Caco-2 (cell line): ENCODE data around the gene ST6GAL2. TPM values are rescaled to one million over a fixed set of nuclear protein-coding genes. Genes with fewer than 3 reads are reported as not detected.

Source experiments
- BruUV-seq: library from RNA; stranded (reverse); fragments of 400-500 nt; replicated peaks from 2 replicates; lab custom pipeline; 2021; lab: Mats Ljungman, UMichigan
- CTCF ChIA-PET: fragments of 300-600 bp; sonication (Branson Sonifier 250); formaldehyde crosslinking; loops from one replicate; lab custom pipeline; 2022; ENCODE audit warnings: antibody characterized with exemption; lab: Charles Lee
- POLR2A ChIA-PET: fragments of 300-600 bp; sonication (Branson Sonifier 250); formaldehyde crosslinking; loops from one replicate; lab custom pipeline; 2022; ENCODE audit warnings: antibody characterized with exemption; lab: Charles Lee
- DNase-seq, 2 experiments: peaks; one replicate each; pipeline versions ENCODE4 v3.0.0 to v3.0.0-alpha.2; 2020 to 2022
- H3K27me3 ChIP-seq: replicated peaks from 2 replicates; pipeline ENCODE4 v1.6.0; 2011; ENCODE audit warnings: low read length; ENCODE audit not compliant: control insufficient read depth, insufficient read depth
- H3K36me3 ChIP-seq: 2 replicates; pipeline ENCODE4 v1.5.1; 2011; ENCODE audit warnings: low read length; ENCODE audit not compliant: control insufficient read depth, insufficient read depth
- H3K4me1 ChIP-seq: fragments of 250-450 bp; sonication (Bioruptor Pico); 2 replicates; pipeline ENCODE4 v1.5.1; 2020; ENCODE audit warnings: mild to moderate bottlenecking
- H3K4me3 ChIP-seq: 2 replicates; pipeline ENCODE4 v1.5.1; 2011; ENCODE audit warnings: low read depth, mild to moderate bottlenecking, control low read depth, low read length
- H3K9me3 ChIP-seq: fragments of 250-450 bp; sonication (Bioruptor Pico); 2 replicates; pipeline ENCODE4 v1.5.1; 2020; ENCODE audit warnings: mild to moderate bottlenecking, moderate library complexity
- H3K27ac Mint-ChIP-seq: one replicate; pipeline ENCODE4 v1.8.0; 2022; ENCODE audit warnings: mixed read lengths; ENCODE audit not compliant: unreplicated experiment
- H3K27me3 Mint-ChIP-seq: one replicate; pipeline ENCODE4 v1.8.0; 2022; ENCODE audit warnings: mixed read lengths; ENCODE audit not compliant: insufficient read depth, unreplicated experiment
- H3K36me3 Mint-ChIP-seq: one replicate; pipeline ENCODE4 v1.8.0; 2022; ENCODE audit warnings: mild to moderate bottlenecking, mixed read lengths; ENCODE audit not compliant: insufficient read depth, unreplicated experiment
- H3K4me1 Mint-ChIP-seq: one replicate; pipeline ENCODE4 v1.8.0; 2022; ENCODE audit warnings: low read depth, mixed read lengths; ENCODE audit not compliant: unreplicated experiment
- H3K4me3 Mint-ChIP-seq: one replicate; pipeline ENCODE4 v1.8.0; 2022; ENCODE audit warnings: mild to moderate bottlenecking, moderate library complexity, mixed read lengths; ENCODE audit not compliant: unreplicated experiment
- H3K9me3 Mint-ChIP-seq: one replicate; pipeline ENCODE4 v1.8.0; 2022; ENCODE audit warnings: mixed read lengths; ENCODE audit not compliant: unreplicated experiment
- intact Hi-C: fragments of 100-400 bp; cut with micrococcal nuclease; formaldehyde crosslinking; loops from one replicate; pipeline ENCODE4 v1.10.0; 2022; ENCODE audit not compliant: unreplicated experiment
- total RNA-seq: library from RNA; stranded (reverse); gene quantifications from 2 replicates; pipeline ENCODE4 v1.2.3, GENCODE V29; 2022
- TF ChIP-seq, protein P1 (sequence below), 2 experiments: fragments of 200-600 bp in 1 of 2; IDR thresholded peaks; 1 replicate in 1 of 2; 2 replicates in 1 of 2; pipeline versions ENCODE4 v1.5.1 to v1.8.0; 2011 to 2022; ENCODE audit warnings: antibody characterized with exemption in 1 of 2, control low read depth in 1 of 2, inconsistent platforms in 1 of 2, low read depth in 1 of 2, low read length in 1 of 2, mild to moderate bottlenecking in 1 of 2, moderate library complexity in 1 of 2; ENCODE audit not compliant: insufficient read depth in 1 of 2, severe bottlenecking in 1 of 2, unreplicated experiment in 1 of 2

ST6GAL2 gene
- total RNA-seq, 1 experiment from 2014 or later: not detected

DNA sequence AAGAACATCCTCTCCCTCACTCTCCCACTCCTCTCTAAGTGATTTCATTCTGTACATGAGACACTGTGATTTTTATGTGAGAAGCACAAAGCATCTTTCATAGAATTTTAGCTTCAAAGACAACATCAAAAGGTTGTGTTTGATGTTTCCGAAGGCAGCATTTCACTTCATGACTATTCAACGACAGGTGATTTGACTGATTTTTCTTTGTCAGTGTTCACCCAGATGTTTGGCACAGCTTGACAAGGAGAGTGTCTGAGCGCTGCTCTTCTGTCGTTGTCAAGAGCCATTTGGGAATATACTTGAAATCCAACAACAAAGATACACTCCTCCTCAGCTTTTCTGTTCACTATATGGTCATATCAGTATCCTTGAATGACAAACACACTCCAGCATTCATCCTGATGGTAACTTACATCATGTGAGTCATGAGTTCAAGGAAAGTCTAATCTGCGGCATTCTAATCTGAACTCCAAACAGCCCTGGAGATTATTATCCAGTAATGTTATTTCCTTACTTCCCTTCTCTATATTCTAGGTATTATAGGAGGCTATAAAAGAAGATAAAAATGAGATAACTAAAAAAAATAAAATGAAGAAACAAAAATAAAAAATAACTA is 45.9 kb upstream of the ST6GAL2 start:
- Mint-ChIP-seq H3K36me3 (no peaks in the 10 kb centered on the region), H3K27ac (no peak overlapping the region), H3K27me3 (peaks cover 2% of the 10 kb centered on the region), H3K4me3 (no peak overlapping the region), H3K9me3 (peaks cover 18% of the 10 kb centered on the region), H3K4me1 (no peaks in the 10 kb centered on the region)
- no TSS peak for BruUV-seq
- ChIA-PET CTCF (no interaction called here), POLR2A (no interaction called here)
- Histone ChIP-seq H3K4me1 (no peaks in the 10 kb centered on the region), H3K27me3 (no peaks in the 10 kb centered on the region), H3K36me3 (no peaks in the 10 kb centered on the region), H3K9me3 (no peaks in the 10 kb centered on the region), H3K4me3 (no peak overlapping the region)
- intact Hi-C loops: no loop called here
- TF ChIP-seq, protein P1, sequence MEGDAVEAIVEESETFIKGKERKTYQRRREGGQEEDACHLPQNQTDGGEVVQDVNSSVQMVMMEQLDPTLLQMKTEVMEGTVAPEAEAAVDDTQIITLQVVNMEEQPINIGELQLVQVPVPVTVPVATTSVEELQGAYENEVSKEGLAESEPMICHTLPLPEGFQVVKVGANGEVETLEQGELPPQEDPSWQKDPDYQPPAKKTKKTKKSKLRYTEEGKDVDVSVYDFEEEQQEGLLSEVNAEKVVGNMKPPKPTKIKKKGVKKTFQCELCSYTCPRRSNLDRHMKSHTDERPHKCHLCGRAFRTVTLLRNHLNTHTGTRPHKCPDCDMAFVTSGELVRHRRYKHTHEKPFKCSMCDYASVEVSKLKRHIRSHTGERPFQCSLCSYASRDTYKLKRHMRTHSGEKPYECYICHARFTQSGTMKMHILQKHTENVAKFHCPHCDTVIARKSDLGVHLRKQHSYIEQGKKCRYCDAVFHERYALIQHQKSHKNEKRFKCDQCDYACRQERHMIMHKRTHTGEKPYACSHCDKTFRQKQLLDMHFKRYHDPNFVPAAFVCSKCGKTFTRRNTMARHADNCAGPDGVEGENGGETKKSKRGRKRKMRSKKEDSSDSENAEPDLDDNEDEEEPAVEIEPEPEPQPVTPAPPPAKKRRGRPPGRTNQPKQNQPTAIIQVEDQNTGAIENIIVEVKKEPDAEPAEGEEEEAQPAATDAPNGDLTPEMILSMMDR (IDR thresholded peaks at IDR 0.05; ENCODE audit: insufficient read depth in 1 of 2, low read depth in 1 of 2, low read length in 1 of 2, severe bottlenecking in 1 of 2, unreplicated experiment in 1 of 2): no peak
- DNase-seq: no peak

DNA sequence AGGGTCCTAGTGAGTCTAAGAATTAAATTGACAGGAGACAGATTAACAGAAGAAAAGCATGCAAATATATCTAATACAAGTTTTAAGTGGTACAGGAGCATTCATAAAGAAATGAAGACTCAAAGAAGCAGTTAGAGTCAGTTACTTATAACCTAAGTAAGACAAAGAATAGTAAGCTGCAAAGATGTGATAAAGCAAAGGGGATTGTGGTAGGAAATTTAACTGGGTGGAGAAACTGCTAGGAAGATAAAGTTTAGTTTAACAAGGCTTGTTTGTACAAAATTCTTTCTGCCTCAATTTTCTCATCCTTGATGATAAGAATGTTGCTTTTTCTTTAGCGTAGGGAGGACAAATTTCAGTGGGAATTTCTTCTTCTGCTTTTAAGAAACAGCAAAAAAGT is 35.5 kb upstream of the ST6GAL2 start:
- CTCF ChIA-PET: no interaction called here
- Histone ChIP-seq H3K9me3 (no peaks in the 10 kb centered on the region), H3K4me3 (no peak overlapping the region), H3K36me3 (no peaks in the 10 kb centered on the region), H3K27me3 (no peaks in the 10 kb centered on the region), H3K4me1 (no peaks in the 10 kb centered on the region)
- Mint-ChIP-seq H3K27ac (no peak overlapping the region), H3K9me3 (peaks cover 6% of the 10 kb centered on the region), H3K27me3 (no peaks in the 10 kb centered on the region), H3K4me3 (no peak overlapping the region), H3K4me1 (no peaks in the 10 kb centered on the region), H3K36me3 (no peaks in the 10 kb centered on the region)
- DNase-seq: no peak
- POLR2A ChIA-PET: no interaction called here
- TF ChIP-seq, protein P1 (IDR thresholded peaks at IDR 0.05; ENCODE audit: insufficient read depth in 1 of 2, low read depth in 1 of 2, low read length in 1 of 2, severe bottlenecking in 1 of 2, unreplicated experiment in 1 of 2): no peak
- intact Hi-C loops: loop anchor here (1.0 kb wide), 1 partner anchor 13 kb away; no protein-coding TSS in a partner anchor
- BruUV-seq: no TSS peak

DNA sequence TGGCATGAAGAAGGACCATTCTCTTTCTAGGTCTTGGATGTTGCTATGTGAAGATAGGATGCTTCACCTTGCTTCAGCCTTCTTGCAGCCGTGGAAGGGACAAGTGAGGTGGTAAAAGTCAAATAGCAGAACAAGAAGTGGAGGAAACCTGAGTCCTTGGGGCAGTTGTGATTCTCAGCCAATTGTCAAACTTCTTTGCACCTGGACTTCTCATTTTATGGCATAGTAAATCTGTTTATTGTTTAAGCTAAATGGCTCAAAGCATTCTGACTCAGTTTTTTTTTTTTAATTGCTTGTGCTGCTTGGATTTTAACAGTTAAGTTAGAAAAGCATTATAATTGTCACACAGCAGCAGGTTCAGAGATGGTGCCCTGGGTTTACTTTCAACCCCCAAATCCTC is 33.0 kb upstream of the ST6GAL2 start:
- Histone ChIP-seq H3K9me3 (no peaks in the 10 kb centered on the region), H3K4me3 (no peak overlapping the region), H3K36me3 (no peaks in the 10 kb centered on the region), H3K27me3 (no peaks in the 10 kb centered on the region), H3K4me1 (no peaks in the 10 kb centered on the region)
- Mint-ChIP-seq H3K4me3 (no peak overlapping the region), H3K4me1 (no peaks in the 10 kb centered on the region), H3K27me3 (no peaks in the 10 kb centered on the region), H3K27ac (no peak overlapping the region), H3K9me3 (no peaks in the 10 kb centered on the region), H3K36me3 (no peaks in the 10 kb centered on the region)
- DNase-seq: no peak
- no TSS peak for BruUV-seq
- intact Hi-C loops: no loop called here
- CTCF ChIA-PET: no interaction called here
- TF ChIP-seq, protein P1 (IDR thresholded peaks at IDR 0.05; ENCODE audit: insufficient read depth in 1 of 2, low read depth in 1 of 2, low read length in 1 of 2, severe bottlenecking in 1 of 2, unreplicated experiment in 1 of 2): no peak
- POLR2A ChIA-PET: no interaction called here
